ENCODE data around the gene RPS18. TPM values are rescaled to one million over a fixed set of nuclear protein-coding genes. Genes with fewer than 3 reads are reported as not detected.

RPS18 gene
- total RNA-seq, 1 donor, result 1,877 TPM

DNA sequence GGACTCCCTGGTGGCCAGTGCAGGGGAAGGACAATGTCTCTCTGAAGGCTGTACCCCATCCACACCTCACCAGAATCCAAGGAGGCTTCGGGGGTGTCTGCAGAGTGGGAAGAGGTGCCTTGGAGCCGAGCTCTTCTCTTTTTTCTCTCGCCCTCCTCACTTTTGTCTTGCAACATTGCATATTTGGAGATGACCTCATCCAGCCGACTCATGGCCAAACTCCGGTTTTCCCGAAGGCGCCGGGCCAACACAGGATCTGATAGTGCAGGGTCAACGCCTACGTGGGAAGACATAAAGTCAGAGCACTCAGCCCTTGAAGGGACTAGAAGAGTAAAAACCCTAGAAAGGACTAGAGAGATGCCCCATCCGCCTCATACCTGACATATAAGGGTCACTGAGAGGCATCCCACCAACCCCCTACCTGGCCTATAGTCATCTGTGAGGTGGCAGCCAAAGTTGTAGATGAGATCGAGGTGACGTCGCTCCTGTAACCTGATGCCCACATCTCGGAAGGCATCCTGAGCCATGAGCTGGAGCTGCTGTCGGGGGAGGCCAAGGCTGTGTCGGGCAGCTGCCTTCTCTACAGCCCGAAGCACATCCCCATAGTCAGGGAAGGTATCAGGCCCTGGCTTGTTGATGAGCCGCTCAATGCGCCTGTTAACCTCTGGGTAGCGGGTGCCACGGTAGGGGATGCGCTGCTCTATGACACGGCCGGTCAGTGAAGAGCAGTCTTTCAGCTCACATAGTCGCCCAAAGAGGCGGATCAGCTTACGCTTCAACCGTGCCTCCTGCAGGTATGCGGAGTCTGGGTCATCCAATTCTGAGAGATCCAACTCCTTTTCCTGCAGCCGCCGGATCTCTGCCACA, 48.7 kb downstream of the RPS18 start:
- TF ChIP-seq, protein P1, sequence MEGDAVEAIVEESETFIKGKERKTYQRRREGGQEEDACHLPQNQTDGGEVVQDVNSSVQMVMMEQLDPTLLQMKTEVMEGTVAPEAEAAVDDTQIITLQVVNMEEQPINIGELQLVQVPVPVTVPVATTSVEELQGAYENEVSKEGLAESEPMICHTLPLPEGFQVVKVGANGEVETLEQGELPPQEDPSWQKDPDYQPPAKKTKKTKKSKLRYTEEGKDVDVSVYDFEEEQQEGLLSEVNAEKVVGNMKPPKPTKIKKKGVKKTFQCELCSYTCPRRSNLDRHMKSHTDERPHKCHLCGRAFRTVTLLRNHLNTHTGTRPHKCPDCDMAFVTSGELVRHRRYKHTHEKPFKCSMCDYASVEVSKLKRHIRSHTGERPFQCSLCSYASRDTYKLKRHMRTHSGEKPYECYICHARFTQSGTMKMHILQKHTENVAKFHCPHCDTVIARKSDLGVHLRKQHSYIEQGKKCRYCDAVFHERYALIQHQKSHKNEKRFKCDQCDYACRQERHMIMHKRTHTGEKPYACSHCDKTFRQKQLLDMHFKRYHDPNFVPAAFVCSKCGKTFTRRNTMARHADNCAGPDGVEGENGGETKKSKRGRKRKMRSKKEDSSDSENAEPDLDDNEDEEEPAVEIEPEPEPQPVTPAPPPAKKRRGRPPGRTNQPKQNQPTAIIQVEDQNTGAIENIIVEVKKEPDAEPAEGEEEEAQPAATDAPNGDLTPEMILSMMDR (IDR thresholded peaks at IDR 0.05; ENCODE audit: insufficient read depth, low read depth, low read length), result no peak

DNA sequence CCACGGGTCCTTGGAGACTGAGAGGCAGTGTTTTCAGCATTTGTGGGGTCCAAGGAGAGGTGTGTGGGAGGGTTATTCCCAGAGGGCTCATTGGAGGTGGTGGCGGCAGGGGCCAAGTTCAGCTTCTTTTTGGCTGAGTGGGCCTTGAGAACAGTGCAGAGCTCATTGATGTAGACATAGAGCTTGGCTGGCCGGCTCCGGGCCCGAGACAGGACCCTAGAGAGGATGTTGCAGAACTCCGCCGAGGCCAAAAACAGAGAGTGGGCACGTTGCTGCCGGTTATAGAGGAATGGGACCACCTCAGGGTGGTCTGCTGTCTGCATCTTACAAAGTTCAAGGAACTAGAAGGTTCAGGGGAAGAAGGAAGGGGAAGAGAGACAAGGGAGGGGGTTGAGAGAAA, 49.4 kb downstream of the RPS18 start:
- DNase-seq (ENCODE audit: low read depth), result no peak
- H3K4me3 ChIP-seq (ENCODE audit: low read depth, low read length), result peak overlapping the region; percentile 79
- TF ChIP-seq, protein P1 (IDR thresholded peaks at IDR 0.05; ENCODE audit: insufficient read depth, low read depth, low read length), result no peak

More for the DNA sequence above, 48.7 kb downstream of the RPS18 start:
- H3K4me3 ChIP-seq (ENCODE audit: low read depth, low read length), result peak overlapping the region; percentile 28
- peak; percentile 96 for DNase-seq (ENCODE audit: low read depth)

DNA sequence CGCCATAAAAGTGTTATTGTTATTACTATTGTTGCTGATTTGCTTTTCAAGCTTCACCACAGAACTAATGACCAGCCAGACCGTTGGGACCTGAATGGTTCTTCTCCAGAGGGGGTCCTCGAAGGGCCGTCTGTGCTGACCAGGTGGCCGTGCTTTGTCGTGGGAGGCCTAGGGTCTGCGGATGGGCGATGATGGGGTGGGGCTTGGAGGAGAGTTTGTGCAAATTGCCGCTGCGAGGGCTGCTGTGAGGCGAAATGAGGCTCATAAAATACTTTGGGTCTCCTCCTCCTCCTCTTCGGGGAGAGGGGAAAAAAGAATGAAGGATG, 51.7 kb downstream of the RPS18 start:
- DNase-seq (ENCODE audit: low read depth), result no peak
- TF ChIP-seq, protein P1 (IDR thresholded peaks at IDR 0.05; ENCODE audit: insufficient read depth, low read depth, low read length), result no peak
- peak overlapping the region; percentile 79 for H3K4me3 ChIP-seq (ENCODE audit: low read depth, low read length)

DNA sequence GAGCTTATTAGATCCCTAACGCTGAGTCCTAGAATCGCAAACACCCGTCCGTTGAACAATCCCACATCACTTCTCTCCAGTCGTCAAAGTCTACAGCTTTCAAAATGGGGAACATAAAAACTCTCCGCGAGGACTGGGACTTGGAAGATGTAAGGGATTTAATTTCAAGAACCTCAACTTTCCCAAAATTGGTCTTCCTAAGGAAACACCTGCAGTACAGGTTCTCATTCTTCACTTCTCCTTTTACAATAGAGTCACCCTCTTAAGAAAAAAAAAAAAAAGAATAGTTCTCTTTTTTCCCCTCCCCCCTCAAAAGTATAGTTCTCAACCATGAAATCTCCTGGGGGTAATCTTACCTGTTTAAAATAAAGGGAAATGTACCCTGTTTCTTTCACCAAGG, 52.2 kb downstream of the RPS18 start:
- no peak overlapping the region for H3K4me3 ChIP-seq (ENCODE audit: low read depth, low read length)
- TF ChIP-seq, protein P1 (IDR thresholded peaks at IDR 0.05; ENCODE audit: insufficient read depth, low read depth, low read length), result no peak
- DNase-seq (ENCODE audit: low read depth), result no peak

Other genes with a start within 250 kb of the RPS18 start
- gene HLA-DPA1, start 198.4 kb upstream of the RPS18 start, total RNA-seq, result 0.43 and 0.97 TPM in 2 replicates
- gene HLA-DPB1, start 196.1 kb upstream of the RPS18 start, total RNA-seq, result 5.5 and 9.1 TPM in 2 replicates
- under 0.01 and 0.32 TPM in 2 replicates for gene COL11A2, start 79.6 kb upstream of the RPS18 start, total RNA-seq
- 16.8 and 22.5 TPM in 2 replicates for gene RXRB, start 71.4 kb upstream of the RPS18 start, total RNA-seq
- 142 and 143 TPM in 2 replicates for gene SLC39A7, start 71.2 kb upstream of the RPS18 start, total RNA-seq
- 4.2 and 4.7 TPM in 2 replicates for gene HSD17B8, start 67.4 kb upstream of the RPS18 start, total RNA-seq
- 27.2 and 43.8 TPM in 2 replicates for gene RING1, start 63.6 kb upstream of the RPS18 start, total RNA-seq
- 35.4 and 38.9 TPM in 2 replicates for gene VPS52, start 199 bp upstream of the RPS18 start, total RNA-seq
- 2.6 and 5.5 TPM in 2 replicates for gene B3GALT4, start 5.0 kb downstream of the RPS18 start, total RNA-seq
- 99.7 and 108 TPM in 2 replicates for gene WDR46, start 17.2 kb downstream of the RPS18 start, total RNA-seq
- 26.4 and 34.5 TPM in 2 replicates for gene PFDN6, start 17.5 kb downstream of the RPS18 start, total RNA-seq
- gene RGL2, start 26.9 kb downstream of the RPS18 start, total RNA-seq, result 13.0 and 23.2 TPM in 2 replicates
- 125 and 132 TPM in 2 replicates for gene TAPBP, start 42.0 kb downstream of the RPS18 start, total RNA-seq
- 14.8 and 16.0 TPM in 2 replicates for gene ZBTB22, start 45.7 kb downstream of the RPS18 start, total RNA-seq
- 39.6 and 58.7 TPM in 2 replicates for gene DAXX, start 50.9 kb downstream of the RPS18 start, total RNA-seq
- gene KIFC1, start 119.7 kb downstream of the RPS18 start, total RNA-seq, result 20.0 and 34.5 TPM in 2 replicates
- gene PHF1, start 138.9 kb downstream of the RPS18 start, total RNA-seq, result 21.6 and 30.2 TPM in 2 replicates
- gene CUTA, start 146.0 kb downstream of the RPS18 start, total RNA-seq, result 155 and 201 TPM in 2 replicates
- gene SYNGAP1, start 148.0 kb downstream of the RPS18 start, total RNA-seq, result 6.4 and 7.8 TPM in 2 replicates
- 4.7 and 5.2 TPM in 2 replicates for gene ZBTB9, start 182.5 kb downstream of the RPS18 start, total RNA-seq